ENCODE measurements around the gene PAK5. TPM values are rescaled to one million over a fixed set of nuclear protein-coding genes. Genes with fewer than 3 reads are reported as not detected.

PAK5 gene
- total and polyA plus RNA-seq, 2 experiments from 2014 or later, result 0.06 to 0.72 TPM

GRCh38 chr20:9609887-9610502 is 228.9 kb downstream of the PAK5 start:
- H3K36me3 ChIP-seq, result no peaks in the 10 kb centered on the region
- no peaks in the 10 kb centered on the region for H3K9me3 ChIP-seq (ENCODE audit: low read depth)
- H3K27me3 ChIP-seq, result no peaks in the 10 kb centered on the region
- no peaks in the 10 kb centered on the region for H3K4me1 ChIP-seq (ENCODE audit: low read depth)
- H3K27ac ChIP-seq, result no peak overlapping the region
- TF ChIP-seq CTCF (IDR thresholded peaks at IDR 0.05; ENCODE audit: low read depth, low read length), result peak; percentile 62
- no peak overlapping the region for H3K4me3 ChIP-seq
- peak; percentile 76 to 77 for DNase-seq (ENCODE audit: low read depth in 1 of 2, low spot score in 1 of 2)

GRCh38 chr20:9608639-9609340 is 230.1 kb downstream of the PAK5 start:
- DNase-seq (ENCODE audit: low read depth in 1 of 2, low spot score in 1 of 2), result no peak
- H3K4me3 ChIP-seq, result no peak overlapping the region
- no peaks in the 10 kb centered on the region for H3K27me3 ChIP-seq
- no peaks in the 10 kb centered on the region for H3K36me3 ChIP-seq
- H3K27ac ChIP-seq, result no peak overlapping the region
- no peaks in the 10 kb centered on the region for H3K9me3 ChIP-seq (ENCODE audit: low read depth)
- no peak for TF ChIP-seq CTCF (IDR thresholded peaks at IDR 0.05; ENCODE audit: low read depth, low read length)
- no peaks in the 10 kb centered on the region for H3K4me1 ChIP-seq (ENCODE audit: low read depth)

- Histone ChIP-seq H3K36me3 (no peaks in the 10 kb centered on the region), H3K27ac (no peak overlapping the region), H3K4me3 (no peak overlapping the region), H3K27me3 (no peaks in the 10 kb centered on the region), H3K4me1 (ENCODE audit: low read depth) (peaks cover 10% of the 10 kb centered on the region), H3K9me3 (ENCODE audit: low read depth) (no peaks in the 10 kb centered on the region)
- TF ChIP-seq CTCF (IDR thresholded peaks at IDR 0.05; ENCODE audit: low read depth, low read length), result no peak
- no peak for DNase-seq (ENCODE audit: low read depth in 1 of 2, low spot score in 1 of 2)
Observed at GRCh38 chr20:9602847-9603183, 236.1 kb downstream of the PAK5 start.

GRCh38 chr20:9600562-9600961 is 238.3 kb downstream of the PAK5 start:
- TF ChIP-seq CTCF (IDR thresholded peaks at IDR 0.05; ENCODE audit: low read depth, low read length), result no peak
- Histone ChIP-seq H3K4me3 (no peak overlapping the region), H3K9me3 (ENCODE audit: low read depth) (no peaks in the 10 kb centered on the region), H3K4me1 (ENCODE audit: low read depth) (peaks cover 10% of the 10 kb centered on the region), H3K36me3 (no peaks in the 10 kb centered on the region), H3K27me3 (no peaks in the 10 kb centered on the region), H3K27ac (no peak overlapping the region)
- peak in 1 of 2 donors; percentile 59 for DNase-seq (ENCODE audit: low read depth in 1 of 2, low spot score in 1 of 2)

GRCh38 chr20:9597547-9597946 is 241.3 kb downstream of the PAK5 start:
- no peak for TF ChIP-seq CTCF (IDR thresholded peaks at IDR 0.05; ENCODE audit: low read depth, low read length)
- no peaks in the 10 kb centered on the region for H3K27me3 ChIP-seq
- DNase-seq (ENCODE audit: low read depth in 1 of 2, low spot score in 1 of 2), result peak in 1 of 2 donors; percentile 12
- H3K27ac ChIP-seq, result no peak overlapping the region
- no peaks in the 10 kb centered on the region for H3K9me3 ChIP-seq (ENCODE audit: low read depth)
- H3K4me1 ChIP-seq (ENCODE audit: low read depth), result peaks cover 10% of the 10 kb centered on the region
- no peaks in the 10 kb centered on the region for H3K36me3 ChIP-seq
- H3K4me3 ChIP-seq, result no peak overlapping the region
